ENCODE measurements around the gene GANC. TPM values are rescaled to one million over a fixed set of nuclear protein-coding genes. Genes with fewer than 3 reads are reported as not detected.

Gene GANC
- total RNA-seq, 4 donors from 2014 or later, result 36.6 to 143 (median 54.8) TPM

- TF ChIP-seq POLR2A (IDR thresholded peaks at IDR 0.05) (no peak), POLR2AphosphoS5 (IDR thresholded peaks at IDR 0.05) (no peak), EP300 (IDR thresholded peaks at IDR 0.05; ENCODE audit: low read depth) (no peak), CTCF (IDR thresholded peaks at IDR 0.05) (no peak)
- peaks cover 9 to 54% (median 45%) of the 10 kb centered on the region in 4 donors for H3K4me1 ChIP-seq
- WGBS, 2 donors (ENCODE audit: low coverage in 1 of 2), result 60 to 78% methylated on average over 1 of the region's 2 CpGs
- no peaks in the 10 kb centered on the region for H3K27me3 ChIP-seq
- H3K36me3 ChIP-seq, result peaks cover 0 to 22% (median 10%) of the 10 kb centered on the region in 4 donors
- H3K27ac ChIP-seq, result peak overlapping the region; percentile 97 to 99 (median 98)
- in situ Hi-C loops (cut with MboI; ENCODE audit: low pct_ligation_motif_present in 1 of 4, low pct_unique_long_range_greater_than_20kb in 1 of 4, low sequenced_read_pairs in 3 of 4) (no loop called here), intact Hi-C loops (cut with DNase I; ENCODE audit: low total_unique reads) (no loop called here)
- no peaks in the 10 kb centered on the region for H3K9me3 ChIP-seq
- DNase-seq, result no peak
- H3K4me3 ChIP-seq, result peak overlapping the region in 1 of 4 donors; percentile 67
Observed at GRCh38 chr15:42270551-42270950, 2.5 kb upstream of the GANC start.

GRCh38 chr15:42270996-42271395 is 2.0 kb upstream of the GANC start:
- no peaks in the 10 kb centered on the region for H3K27me3 ChIP-seq
- WGBS, 2 donors (ENCODE audit: low coverage in 1 of 2), result 35 to 42% methylated on average over 5 of the region's 5 CpGs
- in situ Hi-C loops (cut with MboI; ENCODE audit: low pct_ligation_motif_present in 1 of 4, low pct_unique_long_range_greater_than_20kb in 1 of 4, low sequenced_read_pairs in 3 of 4), result no loop called here
- DNase-seq, result no peak
- H3K4me1 ChIP-seq, result peaks cover 10 to 58% (median 49%) of the 10 kb centered on the region in 4 donors
- no peak for TF ChIP-seq CTCF (IDR thresholded peaks at IDR 0.05)
- TF ChIP-seq EP300 (IDR thresholded peaks at IDR 0.05; ENCODE audit: low read depth), result no peak
- no peak for TF ChIP-seq POLR2A (IDR thresholded peaks at IDR 0.05)
- TF ChIP-seq POLR2AphosphoS5 (IDR thresholded peaks at IDR 0.05), result peak in 1 of 3 donors; percentile 43
- peak overlapping the region; percentile 97 to 99 (median 98) for H3K27ac ChIP-seq
- intact Hi-C loops (cut with DNase I; ENCODE audit: low total_unique reads), result no loop called here
- H3K36me3 ChIP-seq, result peaks cover 0 to 22% (median 8%) of the 10 kb centered on the region in 4 donors
- H3K9me3 ChIP-seq, result no peaks in the 10 kb centered on the region
- H3K4me3 ChIP-seq, result peak overlapping the region in 1 of 4 donors; percentile 67

GRCh38 chr15:42273900-42274701 is 1.1 kb downstream of the GANC start:
- 2 to 6% methylated on average over 7 to 27 of the region's 27 CpGs for WGBS, 2 donors (ENCODE audit: low coverage in 1 of 2)
- DNase-seq, result peak; percentile 82
- peak overlapping the region; percentile 97 to 99 (median 98) for H3K27ac ChIP-seq
- H3K4me1 ChIP-seq, result peaks cover 18 to 54% (median 45%) of the 10 kb centered on the region in 4 donors
- in situ Hi-C loops (cut with MboI; ENCODE audit: low pct_ligation_motif_present in 1 of 4, low pct_unique_long_range_greater_than_20kb in 1 of 4, low sequenced_read_pairs in 3 of 4) (no loop called here), intact Hi-C loops (cut with DNase I; ENCODE audit: low total_unique reads) (no loop called here)
- no peaks in the 10 kb centered on the region for H3K27me3 ChIP-seq
- no peaks in the 10 kb centered on the region for H3K36me3 ChIP-seq
- peak overlapping the region; percentile 55 to 72 (median 62) for H3K4me3 ChIP-seq
- no peak for TF ChIP-seq CTCF (IDR thresholded peaks at IDR 0.05)
- TF ChIP-seq EP300 (IDR thresholded peaks at IDR 0.05; ENCODE audit: low read depth), result no peak
- peak in 2 of 3 donors; percentile 10 to 25 for TF ChIP-seq POLR2AphosphoS5 (IDR thresholded peaks at IDR 0.05)
- no peak for TF ChIP-seq POLR2A (IDR thresholded peaks at IDR 0.05)
- H3K9me3 ChIP-seq, result no peaks in the 10 kb centered on the region

GRCh38 chr15:42274702-42274989 is 1.6 kb downstream of the GANC start:
- H3K27me3 ChIP-seq, result no peaks in the 10 kb centered on the region
- no peaks in the 10 kb centered on the region for H3K9me3 ChIP-seq
- no peaks in the 10 kb centered on the region for H3K36me3 ChIP-seq
- intact Hi-C loops (cut with DNase I; ENCODE audit: low total_unique reads) (no loop called here), in situ Hi-C loops (cut with MboI; ENCODE audit: low pct_ligation_motif_present in 1 of 4, low pct_unique_long_range_greater_than_20kb in 1 of 4, low sequenced_read_pairs in 3 of 4) (no loop called here)
- no peak for TF ChIP-seq POLR2A (IDR thresholded peaks at IDR 0.05)
- no peak for TF ChIP-seq EP300 (IDR thresholded peaks at IDR 0.05; ENCODE audit: low read depth)
- H3K4me1 ChIP-seq, result peaks cover 18 to 50% (median 41%) of the 10 kb centered on the region in 4 donors
- peak overlapping the region; percentile 97 to 99 (median 98) for H3K27ac ChIP-seq
- WGBS, 2 donors (ENCODE audit: low coverage in 1 of 2), result 38 to 44% methylated on average over 1 to 6 of the region's 6 CpGs
- DNase-seq, result peak; percentile 18
- H3K4me3 ChIP-seq, result peak overlapping the region; percentile 55 to 72 (median 62)
